HepG2 (cell line): ENCODE data around the gene DUSP15. TPM values are rescaled to one million over a fixed set of nuclear protein-coding genes. Genes with fewer than 3 reads are reported as not detected.
A peak's percentile ranks its signal among the peaks of the same experiment; 100 is the strongest.

Source experiments
- ATF6 ChIP-seq: sonication (generic); formaldehyde crosslinking; conservative IDR thresholded peaks from 2 replicates; pipeline ENCODE4 v1.4.0; 2020; ENCODE audit warnings: missing genetic modification reagents
- ATF7-NPFF ChIP-seq: sonication (generic); formaldehyde crosslinking; IDR thresholded peaks from 2 replicates; pipeline ENCODE4 v1.8.1; 2023; ENCODE audit warnings: mild to moderate bottlenecking, low read depth, missing genetic modification reagents, moderate library complexity
- MAZ ChIP-seq, 2 experiments: sonication (generic) in 1 of 2; formaldehyde crosslinking in 1 of 2; IDR thresholded peaks; 2 replicates each; pipeline versions ENCODE4 v1.5.0 to v1.6.1; 2012 to 2020; ENCODE audit warnings: low read depth in 2 of 2, mild to moderate bottlenecking in 2 of 2, borderline replicate concordance in 1 of 2, improper control_type of control experiment in 1 of 2, low read length in 1 of 2, missing genetic modification reagents in 1 of 2, moderate library complexity in 1 of 2
- NCOR1 ChIP-seq: fragments of 200-600 bp; sonication (generic); IDR thresholded peaks from 2 replicates; pipeline ENCODE4 v1.7.0; 2017; ENCODE audit warnings: antibody characterized with exemption, low read length, borderline replicate concordance
- ZBTB40 ChIP-seq, 2 experiments: fragments of 450-650 bp in 1 of 2; sonication (generic) in 1 of 2; formaldehyde crosslinking in 1 of 2; IDR thresholded peaks; 2 replicates each; pipeline versions ENCODE4 v1.6.1 to v1.8.0; 2016 to 2022; ENCODE audit warnings: antibody characterized with exemption in 1 of 2, mild to moderate bottlenecking in 1 of 2, missing genetic modification reagents in 1 of 2
- ZNF543 ChIP-seq: sonication (generic); formaldehyde crosslinking; IDR thresholded peaks from 2 replicates; pipeline ENCODE4 v1.4.0; 2020; ENCODE audit warnings: mild to moderate bottlenecking, missing genetic modification reagents
- ZXDC ChIP-seq: sonication (generic); formaldehyde crosslinking; IDR thresholded peaks from 2 replicates; pipeline ENCODE4 v1.5.0; 2020; ENCODE audit warnings: mild to moderate bottlenecking, missing genetic modification reagents
- polyA plus RNA-seq, 8 experiments: library from polyadenylated mRNA; depleted of rRNA in 3 of 8; stranded (reverse) in 7 of 8; unstranded in 1 of 8; fragments of >200 nt; fragmentation: Illumina TruSeq in 4 of 8; extraction: Trizol in 4 of 8; gene quantifications; 2 replicates each; pipeline versions ENCODE4 v1.2.1 to v1.2.3, GENCODE V29; 2011 to 2016; ENCODE audit warnings: low read depth in 4 of 8, missing spikeins in 1 of 8, mixed read lengths in 1 of 8; ENCODE audit not compliant: insufficient read depth in 1 of 8
- total RNA-seq, 5 experiments: library from RNA; depleted of rRNA; stranded (reverse); fragments of >200 nt; fragmentation: Illumina TruSeq; extraction: Trizol; gene quantifications; 2 replicates each; pipeline ENCODE4 v1.2.3, GENCODE V29; 2016; ENCODE audit warnings: low read depth in 1 of 5
- TF ChIP-seq, protein P1 (sequence below): sonication (generic); formaldehyde crosslinking; IDR thresholded peaks from 2 replicates; pipeline ENCODE4 v1.4.0; 2020; ENCODE audit warnings: mild to moderate bottlenecking, low read depth, missing genetic modification reagents

DUSP15 gene
- total and polyA plus RNA-seq, 2 of the 13 experiments (the other 11 are each of a cell fraction or from before 2014, with no cell fraction given): 0.17 to 0.93 TPM

DNA sequence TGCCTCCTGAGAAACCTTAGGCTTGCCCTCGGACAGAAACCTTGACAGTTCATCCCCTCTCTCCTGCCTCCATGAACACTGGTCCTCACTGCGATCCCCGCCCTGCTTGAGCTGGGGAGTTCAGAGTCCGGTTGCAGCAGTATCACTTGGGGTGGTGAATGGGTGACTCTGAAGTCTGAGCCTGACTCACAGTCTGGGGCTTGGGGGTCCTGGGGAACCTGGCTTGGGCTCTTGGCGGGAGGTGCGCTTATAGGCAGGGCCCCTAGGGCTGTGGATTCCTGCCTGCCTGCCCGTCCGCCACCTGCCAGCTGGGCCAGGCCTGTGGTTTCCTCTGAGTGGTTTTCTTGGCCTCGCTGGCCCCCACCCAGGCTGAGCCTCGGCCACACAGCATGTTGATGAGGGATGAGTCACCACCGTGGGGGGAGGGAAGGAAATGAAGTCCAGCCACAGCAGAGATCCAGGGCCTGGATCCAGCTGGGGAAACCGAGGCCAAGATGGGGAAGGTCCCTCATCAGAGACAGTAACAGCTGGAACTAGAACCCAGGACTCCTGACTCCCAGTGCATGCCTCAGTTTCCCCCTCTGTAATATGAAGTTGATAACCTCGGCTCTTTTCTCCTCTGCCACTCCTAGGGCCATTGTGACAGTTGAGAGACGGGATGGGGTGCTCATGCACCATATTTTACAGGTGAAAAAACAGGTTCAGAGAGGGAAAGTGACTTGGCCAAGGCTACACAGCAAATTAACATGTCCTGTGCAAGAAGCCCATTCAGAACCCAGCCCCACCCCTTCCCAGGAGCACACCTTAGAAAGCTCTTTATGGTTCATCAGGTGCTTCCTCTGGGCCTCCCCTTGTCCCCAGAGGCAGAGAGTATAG lies 34.1 kb downstream of the DUSP15 start (continued):
- TF ChIP-seq, protein P1, sequence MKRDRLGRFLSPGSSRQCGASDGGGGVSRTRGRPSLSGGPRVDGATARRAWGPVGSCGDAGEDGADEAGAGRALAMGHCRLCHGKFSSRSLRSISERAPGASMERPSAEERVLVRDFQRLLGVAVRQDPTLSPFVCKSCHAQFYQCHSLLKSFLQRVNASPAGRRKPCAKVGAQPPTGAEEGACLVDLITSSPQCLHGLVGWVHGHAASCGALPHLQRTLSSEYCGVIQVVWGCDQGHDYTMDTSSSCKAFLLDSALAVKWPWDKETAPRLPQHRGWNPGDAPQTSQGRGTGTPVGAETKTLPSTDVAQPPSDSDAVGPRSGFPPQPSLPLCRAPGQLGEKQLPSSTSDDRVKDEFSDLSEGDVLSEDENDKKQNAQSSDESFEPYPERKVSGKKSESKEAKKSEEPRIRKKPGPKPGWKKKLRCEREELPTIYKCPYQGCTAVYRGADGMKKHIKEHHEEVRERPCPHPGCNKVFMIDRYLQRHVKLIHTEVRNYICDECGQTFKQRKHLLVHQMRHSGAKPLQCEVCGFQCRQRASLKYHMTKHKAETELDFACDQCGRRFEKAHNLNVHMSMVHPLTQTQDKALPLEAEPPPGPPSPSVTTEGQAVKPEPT (CRISPR knock-in tag): no peak
- TF ChIP-seq MAZ (IDR thresholded peaks at IDR 0.05; ENCODE audit: borderline replicate concordance, low read depth, low read length) (0 out of 2 replicates have a peak, but pooled peaks have one; percentile 26), MAZ (CRISPR knock-in tag; IDR thresholded peaks at IDR 0.05; ENCODE audit: low read depth) (no peak), ZXDC (CRISPR knock-in tag) (no peak), ZNF543 (CRISPR knock-in tag) (no peak), ZBTB40 (IDR thresholded peaks at IDR 0.05) (no peak), ZBTB40 (CRISPR knock-in tag; IDR thresholded peaks at IDR 0.05) (0 out of 2 replicates have a peak, but pooled peaks have one; percentile 40), NCOR1 (no peak), ATF6 (no peak), ATF7-NPFF (CRISPR knock-in tag) (no peak)
